OCI-LY1 (cell line): Measurements from ENCODE around the gene TBCEL.

Experiments
- H2AFZ ChIP-seq: fragments of 200-600 bp; sonication (generic), shearing (Covaris generic); 2 replicates; pipeline ENCODE4 v1.6.0; 2014; ENCODE audit warnings: antibody characterized with exemption, mild to moderate bottlenecking, low read length
- H3F3A ChIP-seq: fragments of 200-600 bp; sonication (generic), shearing (Covaris generic); 2 replicates; pipeline ENCODE4 v1.6.0; 2014; ENCODE audit warnings: mild to moderate bottlenecking, antibody characterized with exemption, low read length, moderate library complexity; ENCODE audit not compliant: insufficient read depth
- H3K27ac ChIP-seq: fragments of 200-600 bp; sonication (generic); 2 replicates; pipeline ENCODE4 v1.5.1; 2014; ENCODE audit warnings: low read length, mixed run types, mild to moderate bottlenecking, low read depth; ENCODE audit not compliant: poor library complexity, severe bottlenecking
- H3K27me3 ChIP-seq: fragments of 200-600 bp; sonication (generic); 2 replicates; pipeline ENCODE4 v1.6.0; 2014; ENCODE audit warnings: antibody characterized with exemption, mild to moderate bottlenecking, low read length, moderate library complexity; ENCODE audit not compliant: insufficient read depth
- H3K36me3 ChIP-seq: fragments of 200-600 bp; sonication (generic); 2 replicates; pipeline ENCODE4 v1.6.1; 2014; ENCODE audit warnings: mild to moderate bottlenecking, antibody characterized with exemption, low read length, moderate library complexity, mixed read lengths; ENCODE audit not compliant: insufficient read depth
- H3K4me1 ChIP-seq: fragments of 200-600 bp; sonication (generic); 2 replicates; pipeline ENCODE4 v1.5.1; 2014; ENCODE audit warnings: mild to moderate bottlenecking, low read length, moderate library complexity; ENCODE audit not compliant: insufficient read depth, severe bottlenecking
- H3K4me2 ChIP-seq: fragments of 200-600 bp; sonication (generic), shearing (Covaris generic); 2 replicates; pipeline ENCODE4 v1.6.1; 2014; ENCODE audit warnings: low read length
- H3K4me3 ChIP-seq: fragments of 200-600 bp; sonication (generic); 2 replicates; pipeline ENCODE4 v1.5.1; 2014; ENCODE audit warnings: low read length, low read depth, mild to moderate bottlenecking, mixed read lengths; ENCODE audit not compliant: poor library complexity, severe bottlenecking
- H3K79me2 ChIP-seq: fragments of 200-600 bp; shearing (Covaris generic); 2 replicates; pipeline ENCODE4 v1.6.1; 2016; ENCODE audit warnings: mixed run types, low read length, mixed read lengths; ENCODE audit not compliant: insufficient read depth
- H3K9ac ChIP-seq: fragments of 200-600 bp; sonication (generic), shearing (Covaris generic); 2 replicates; pipeline ENCODE4 v1.6.1; 2014; ENCODE audit warnings: mild to moderate bottlenecking, low read length, mixed read lengths
- H3K9me2 ChIP-seq: fragments of 200-600 bp; sonication (generic), shearing (Covaris generic); 2 replicates; pipeline ENCODE4 v1.6.1; 2014; ENCODE audit warnings: low read depth, mild to moderate bottlenecking, low read length, mixed read lengths
- H3K9me3 ChIP-seq: fragments of 200-600 bp; shearing (Covaris generic); 2 replicates; pipeline ENCODE4 v1.6.1; 2014; ENCODE audit warnings: low read length, mixed read lengths
- H4K20me1 ChIP-seq: fragments of 200-600 bp; sonication (generic), shearing (Covaris generic); 2 replicates; pipeline ENCODE4 v1.6.0; 2016; ENCODE audit warnings: mild to moderate bottlenecking, low read length; ENCODE audit not compliant: insufficient read depth
- EZH2 ChIP-seq: fragments of 200-600 bp; sonication (generic), shearing (Covaris generic); IDR thresholded peaks from 2 replicates; pipeline ENCODE4 v1.8.0; 2017; ENCODE audit warnings: borderline replicate concordance, mixed run types, mild to moderate bottlenecking, antibody characterized with exemption, low read length, moderate library complexity, mixed read lengths
- TF ChIP-seq, protein P1 (sequence below): fragments of 200-600 bp; sonication (generic), shearing (Covaris generic); IDR thresholded peaks from 2 replicates; pipeline ENCODE4 v1.5.1; 2017; ENCODE audit warnings: mild to moderate bottlenecking, antibody characterized with exemption, low read length, moderate library complexity, mixed read lengths

The TBCEL gene

DNA sequence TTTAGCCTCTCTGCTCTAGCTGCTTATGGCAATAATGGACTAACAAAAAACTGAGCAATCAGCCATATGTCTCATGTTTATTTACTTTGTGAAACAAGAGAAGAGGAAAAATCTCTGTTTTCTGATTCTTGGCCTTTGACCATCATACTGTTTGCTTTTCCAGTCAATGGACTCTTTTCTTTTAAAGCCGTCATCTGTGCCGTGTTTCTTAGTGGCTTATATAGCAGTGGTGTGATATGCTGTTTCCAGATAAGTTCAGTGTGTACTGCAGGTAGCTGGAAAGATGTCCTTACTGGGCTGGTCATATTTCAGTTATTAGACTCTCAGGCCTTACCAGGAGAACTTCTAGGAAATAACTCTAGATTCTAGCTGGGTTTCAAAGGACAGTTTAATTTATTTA lies 43.6 kb downstream of the TBCEL start:
- Histone ChIP-seq H3K36me3 (peaks cover 14% of the 10 kb centered on the region), H3K27ac (no peak overlapping the region), H3K4me1 (peaks cover 11% of the 10 kb centered on the region)

DNA sequence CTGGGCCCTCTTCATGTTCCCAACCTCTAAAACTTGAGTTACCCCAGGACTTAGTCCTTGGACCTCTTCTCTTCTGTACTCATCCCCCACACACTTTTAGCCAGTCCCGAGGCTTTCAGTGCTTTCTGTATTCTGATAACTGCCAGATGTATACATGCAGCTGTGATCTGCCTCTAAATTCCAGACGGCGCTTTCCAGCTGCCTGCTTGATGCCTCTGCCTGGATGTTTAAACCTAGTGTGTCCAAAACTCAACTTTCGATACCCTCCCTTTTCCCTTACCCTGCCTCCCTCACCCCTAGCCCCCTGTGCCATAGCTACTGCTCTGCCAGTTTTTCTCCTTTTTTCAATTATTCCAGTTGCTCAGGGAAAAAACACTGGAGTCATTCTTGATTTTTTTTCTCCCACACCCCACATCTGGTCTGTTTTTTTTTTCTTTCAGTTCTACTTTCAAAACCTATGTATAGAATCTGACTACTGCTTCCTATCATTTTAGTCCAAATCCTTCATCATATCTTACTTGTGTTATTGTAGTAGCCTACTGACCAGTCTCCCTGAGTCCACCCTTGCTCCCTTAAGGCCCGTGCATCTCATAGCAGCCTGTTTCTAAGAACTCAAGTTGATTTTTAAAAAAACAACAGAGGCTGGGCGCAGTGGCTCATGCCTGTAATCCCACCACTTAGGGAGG lies 44.2 kb downstream of the TBCEL start:
- H3K27me3 ChIP-seq = no peaks in the 10 kb centered on the region
- no peaks in the 10 kb centered on the region for H3K79me2 ChIP-seq
- no peak overlapping the region for H3K9ac ChIP-seq
- H3K4me1 ChIP-seq = peaks cover 11% of the 10 kb centered on the region
- no peak overlapping the region for H2AFZ ChIP-seq
- H3K9me3 ChIP-seq = no peaks in the 10 kb centered on the region
- H3F3A ChIP-seq = no peaks in the 10 kb centered on the region
- H3K36me3 ChIP-seq = peaks cover 14% of the 10 kb centered on the region
- TF ChIP-seq, protein P1, sequence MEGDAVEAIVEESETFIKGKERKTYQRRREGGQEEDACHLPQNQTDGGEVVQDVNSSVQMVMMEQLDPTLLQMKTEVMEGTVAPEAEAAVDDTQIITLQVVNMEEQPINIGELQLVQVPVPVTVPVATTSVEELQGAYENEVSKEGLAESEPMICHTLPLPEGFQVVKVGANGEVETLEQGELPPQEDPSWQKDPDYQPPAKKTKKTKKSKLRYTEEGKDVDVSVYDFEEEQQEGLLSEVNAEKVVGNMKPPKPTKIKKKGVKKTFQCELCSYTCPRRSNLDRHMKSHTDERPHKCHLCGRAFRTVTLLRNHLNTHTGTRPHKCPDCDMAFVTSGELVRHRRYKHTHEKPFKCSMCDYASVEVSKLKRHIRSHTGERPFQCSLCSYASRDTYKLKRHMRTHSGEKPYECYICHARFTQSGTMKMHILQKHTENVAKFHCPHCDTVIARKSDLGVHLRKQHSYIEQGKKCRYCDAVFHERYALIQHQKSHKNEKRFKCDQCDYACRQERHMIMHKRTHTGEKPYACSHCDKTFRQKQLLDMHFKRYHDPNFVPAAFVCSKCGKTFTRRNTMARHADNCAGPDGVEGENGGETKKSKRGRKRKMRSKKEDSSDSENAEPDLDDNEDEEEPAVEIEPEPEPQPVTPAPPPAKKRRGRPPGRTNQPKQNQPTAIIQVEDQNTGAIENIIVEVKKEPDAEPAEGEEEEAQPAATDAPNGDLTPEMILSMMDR = no peak
- TF ChIP-seq EZH2 = no peak
- no peak overlapping the region for H3K27ac ChIP-seq
- H3K9me2 ChIP-seq = no peaks in the 10 kb centered on the region
- H3K4me2 ChIP-seq = no peak overlapping the region
- no peaks in the 10 kb centered on the region for H4K20me1 ChIP-seq
- H3K4me3 ChIP-seq = no peak overlapping the region

More for the DNA sequence above, 43.6 kb downstream of the TBCEL start:
- no peaks in the 10 kb centered on the region for H3K27me3 ChIP-seq
- H3K4me2 ChIP-seq = no peak overlapping the region
- H2AFZ ChIP-seq = no peak overlapping the region
- TF ChIP-seq, protein P1 = no peak
- TF ChIP-seq EZH2 = no peak
- no peak overlapping the region for H3K9ac ChIP-seq
- no peaks in the 10 kb centered on the region for H3K9me3 ChIP-seq
- no peaks in the 10 kb centered on the region for H3K9me2 ChIP-seq
- H3K79me2 ChIP-seq = no peaks in the 10 kb centered on the region
- no peaks in the 10 kb centered on the region for H3F3A ChIP-seq
- H3K4me3 ChIP-seq = no peak overlapping the region
- no peaks in the 10 kb centered on the region for H4K20me1 ChIP-seq

DNA sequence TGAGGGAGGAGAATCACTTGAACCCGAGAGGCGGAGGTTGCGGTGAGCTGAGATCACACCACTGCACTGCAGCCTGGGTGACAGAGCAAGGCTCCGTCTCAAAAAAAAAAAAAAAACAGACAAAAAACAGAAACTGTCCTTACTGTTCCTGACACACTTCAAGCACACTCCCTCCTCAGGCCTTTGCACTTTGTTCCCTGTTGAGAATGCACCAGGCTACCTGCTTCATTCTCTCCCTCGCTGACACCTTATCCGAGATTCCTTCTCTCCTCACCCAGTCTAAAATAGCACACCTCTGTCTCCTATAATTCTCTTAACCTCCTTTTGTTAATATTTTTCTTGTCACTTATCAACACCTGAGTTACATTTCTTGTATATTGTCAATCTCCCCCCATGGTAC lies 44.9 kb downstream of the TBCEL start:
- Histone ChIP-seq H3K9ac (no peak overlapping the region), H3K9me3 (no peaks in the 10 kb centered on the region), H3K27ac (no peak overlapping the region), H3K27me3 (no peaks in the 10 kb centered on the region), H3F3A (no peaks in the 10 kb centered on the region), H3K4me3 (no peak overlapping the region), H4K20me1 (no peaks in the 10 kb centered on the region), H3K36me3 (peaks cover 14% of the 10 kb centered on the region), H3K79me2 (no peaks in the 10 kb centered on the region), H3K4me2 (no peak overlapping the region), H2AFZ (no peak overlapping the region), H3K4me1 (peaks cover 11% of the 10 kb centered on the region), H3K9me2 (no peaks in the 10 kb centered on the region)
- TF ChIP-seq, protein P1 = no peak
- no peak for TF ChIP-seq EZH2
